MM.1S (cell line): ENCODE results near the gene KLK14.

Source experiments
- CTCF ChIP-seq: fragments of 300-600 bp; sonication (generic); IDR thresholded peaks from 2 replicates; pipeline ENCODE4 v1.5.1; 2016; ENCODE audit warnings: antibody characterized with exemption, low read length, mixed read lengths
- EZH2 ChIP-seq: fragments of 300-600 bp; sonication (generic); optimal IDR thresholded peaks from 2 replicates; pipeline ENCODE3; 2017; ENCODE audit warnings: low read depth, mild to moderate bottlenecking, antibody characterized with exemption, low read length, mixed read lengths
- EZH2phosphoT487 ChIP-seq: fragments of 300-600 bp; sonication (generic); IDR thresholded peaks from 2 replicates; pipeline ENCODE4 v1.6.1; 2018; ENCODE audit warnings: antibody characterized with exemption, low read length

DNA sequence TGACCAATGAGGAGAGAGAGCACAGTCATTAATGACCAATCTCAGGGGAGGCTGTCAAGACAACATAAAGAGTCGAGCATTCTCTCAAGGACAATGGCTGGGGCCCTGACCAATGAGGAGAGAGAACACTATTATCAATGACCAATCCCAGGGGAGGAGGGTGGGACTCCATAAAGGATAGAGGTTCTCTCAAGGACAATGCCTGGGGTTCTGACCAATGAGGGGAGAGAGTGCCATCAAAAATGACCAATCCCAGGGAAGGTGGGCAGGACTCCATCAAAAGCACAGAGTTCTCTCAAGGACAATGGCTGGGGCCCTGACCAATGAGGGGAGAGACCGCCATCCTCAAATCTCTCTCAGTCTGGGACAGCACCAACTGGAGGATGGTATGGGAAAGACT is 53.0 kb downstream of the KLK14 start:
- TF ChIP-seq CTCF (no peak), EZH2 (no peak), EZH2phosphoT487 (no peak)
